ENCODE data around the gene MAN1A1.
A peak's percentile ranks its signal among the peaks of the same experiment; 100 is the strongest.

MAN1A1 gene

GRCh38 chr6:119337762-119338161 is 11.8 kb downstream of the MAN1A1 start:
- Histone ChIP-seq H2AFZ (ENCODE audit: low read depth) (no peak overlapping the region), H3K36me3 (ENCODE audit: insufficient read depth) (no peaks in the 10 kb centered on the region; the same call in 1 of the 2 replicates), H3K4me3 (IDR thresholded peaks at IDR 0.05; ENCODE audit: insufficient read depth, low read depth, low read length) (no peak overlapping the region), H3K4me2 (no peak overlapping the region), H3K27ac (no peak overlapping the region), H3K79me2 (ENCODE audit: insufficient read depth, low read depth) (peaks cover 79% of the 10 kb centered on the region; the same call in 1 of the 2 replicates), H3K27me3 (ENCODE audit: insufficient read depth, low read depth) (no peaks in the 10 kb centered on the region), H3K9ac (no peak overlapping the region), H4K20me1 (ENCODE audit: insufficient read depth) (no peaks in the 10 kb centered on the region), H3K4me1 (ENCODE audit: low read depth, poor library complexity, severe bottlenecking) (peaks cover 30% of the 10 kb centered on the region)
- TF ChIP-seq, protein P1, sequence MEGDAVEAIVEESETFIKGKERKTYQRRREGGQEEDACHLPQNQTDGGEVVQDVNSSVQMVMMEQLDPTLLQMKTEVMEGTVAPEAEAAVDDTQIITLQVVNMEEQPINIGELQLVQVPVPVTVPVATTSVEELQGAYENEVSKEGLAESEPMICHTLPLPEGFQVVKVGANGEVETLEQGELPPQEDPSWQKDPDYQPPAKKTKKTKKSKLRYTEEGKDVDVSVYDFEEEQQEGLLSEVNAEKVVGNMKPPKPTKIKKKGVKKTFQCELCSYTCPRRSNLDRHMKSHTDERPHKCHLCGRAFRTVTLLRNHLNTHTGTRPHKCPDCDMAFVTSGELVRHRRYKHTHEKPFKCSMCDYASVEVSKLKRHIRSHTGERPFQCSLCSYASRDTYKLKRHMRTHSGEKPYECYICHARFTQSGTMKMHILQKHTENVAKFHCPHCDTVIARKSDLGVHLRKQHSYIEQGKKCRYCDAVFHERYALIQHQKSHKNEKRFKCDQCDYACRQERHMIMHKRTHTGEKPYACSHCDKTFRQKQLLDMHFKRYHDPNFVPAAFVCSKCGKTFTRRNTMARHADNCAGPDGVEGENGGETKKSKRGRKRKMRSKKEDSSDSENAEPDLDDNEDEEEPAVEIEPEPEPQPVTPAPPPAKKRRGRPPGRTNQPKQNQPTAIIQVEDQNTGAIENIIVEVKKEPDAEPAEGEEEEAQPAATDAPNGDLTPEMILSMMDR (conservative IDR thresholded peaks at IDR 0.05; ENCODE audit: low read depth, low read length) = no peak

DNA sequence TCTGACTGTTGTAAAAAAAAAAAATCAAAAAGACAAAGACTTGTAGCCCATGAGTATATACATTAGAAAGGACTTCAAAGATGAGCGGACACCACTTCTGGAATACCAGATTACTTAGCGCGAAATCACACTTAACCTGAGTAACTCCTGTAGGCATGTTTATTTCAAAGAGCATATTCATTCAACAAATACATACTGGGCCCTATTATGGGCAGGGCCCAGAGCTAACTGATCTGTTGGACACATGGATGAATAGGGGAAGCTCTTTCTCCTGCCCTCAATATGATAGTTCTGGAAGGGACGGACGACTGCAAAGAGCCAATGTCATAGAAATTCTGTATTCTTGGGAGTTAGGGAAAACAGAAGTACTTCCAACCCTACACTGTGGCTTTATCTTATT is 12.3 kb downstream of the MAN1A1 start:
- TF ChIP-seq, protein P1 (conservative IDR thresholded peaks at IDR 0.05; ENCODE audit: low read depth, low read length) = no peak
- Histone ChIP-seq H3K9ac (no peak overlapping the region), H3K79me2 (ENCODE audit: insufficient read depth, low read depth) (peaks cover 78% of the 10 kb centered on the region; the same call in 1 of the 2 replicates), H3K36me3 (ENCODE audit: insufficient read depth) (no peaks in the 10 kb centered on the region; the same call in 1 of the 2 replicates), H4K20me1 (ENCODE audit: insufficient read depth) (no peaks in the 10 kb centered on the region), H2AFZ (ENCODE audit: low read depth) (no peak overlapping the region), H3K4me1 (ENCODE audit: low read depth, poor library complexity, severe bottlenecking) (peaks cover 30% of the 10 kb centered on the region), H3K4me3 (IDR thresholded peaks at IDR 0.05; ENCODE audit: insufficient read depth, low read depth, low read length) (no peak overlapping the region), H3K4me2 (no peak overlapping the region; the same call in 1 of the 2 replicates), H3K27ac (no peak overlapping the region), H3K27me3 (ENCODE audit: insufficient read depth, low read depth) (no peaks in the 10 kb centered on the region)

GRCh38 chr6:119334535-119335264 is 14.9 kb downstream of the MAN1A1 start:
- Histone ChIP-seq H3K4me3 (IDR thresholded peaks at IDR 0.05; ENCODE audit: insufficient read depth, low read depth, low read length) (no peak overlapping the region), H3K36me3 (ENCODE audit: insufficient read depth) (no peaks in the 10 kb centered on the region), H2AFZ (ENCODE audit: low read depth) (no peak overlapping the region), H3K4me1 (ENCODE audit: low read depth, poor library complexity, severe bottlenecking) (peaks cover 27% of the 10 kb centered on the region), H3K79me2 (ENCODE audit: insufficient read depth, low read depth) (peaks cover 61% of the 10 kb centered on the region; the same call in 1 of the 2 replicates), H3K27ac (no peak overlapping the region), H3K9ac (no peak overlapping the region), H3K4me2 (no peak overlapping the region), H3K27me3 (ENCODE audit: insufficient read depth, low read depth) (no peaks in the 10 kb centered on the region), H4K20me1 (ENCODE audit: insufficient read depth) (no peaks in the 10 kb centered on the region)
- TF ChIP-seq, protein P1 (conservative IDR thresholded peaks at IDR 0.05; ENCODE audit: low read depth, low read length) = no peak

DNA sequence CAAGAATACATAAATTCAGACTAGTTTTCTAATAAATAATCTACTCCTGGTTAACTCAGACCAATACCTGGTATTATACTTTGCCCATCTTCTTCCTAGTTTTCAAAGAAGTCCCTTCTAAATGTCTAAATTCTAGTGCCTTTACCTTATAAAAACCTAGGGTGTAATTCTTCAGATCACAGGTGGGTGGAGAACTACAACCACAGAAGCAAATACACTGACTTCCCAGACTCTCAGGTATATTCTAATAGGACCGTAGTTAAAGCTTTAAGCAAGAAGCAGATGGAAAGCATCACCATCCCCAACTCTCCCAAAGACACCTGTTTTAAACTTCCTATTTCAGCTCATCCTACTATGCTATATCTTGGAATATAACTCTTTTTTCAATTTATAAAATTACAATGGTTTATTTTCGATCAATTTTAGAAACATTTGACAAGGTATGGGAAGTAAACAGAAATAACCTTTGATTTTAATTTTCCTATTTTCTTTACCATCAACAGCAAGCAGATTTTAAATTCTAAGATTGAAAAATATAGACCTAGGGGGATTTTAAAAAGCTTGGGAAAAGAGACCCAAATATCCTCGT is 15.8 kb downstream of the MAN1A1 start:
- Histone ChIP-seq H2AFZ (ENCODE audit: low read depth) (no peak overlapping the region), H3K79me2 (ENCODE audit: insufficient read depth, low read depth) (peaks cover 56% of the 10 kb centered on the region; the same call in 1 of the 2 replicates), H3K9ac (no peak overlapping the region)

More for the DNA sequence above, 15.8 kb downstream of the MAN1A1 start:
- H3K36me3 ChIP-seq (ENCODE audit: insufficient read depth) = no peaks in the 10 kb centered on the region
- H3K27ac ChIP-seq = no peak overlapping the region
- TF ChIP-seq, protein P1 (conservative IDR thresholded peaks at IDR 0.05; ENCODE audit: low read depth, low read length) = peak; percentile 60; the same call in 1 of the 2 replicates
- no peak overlapping the region for H3K4me3 ChIP-seq (IDR thresholded peaks at IDR 0.05; ENCODE audit: insufficient read depth, low read depth, low read length)
- no peaks in the 10 kb centered on the region for H3K27me3 ChIP-seq (ENCODE audit: insufficient read depth, low read depth)
- H4K20me1 ChIP-seq (ENCODE audit: insufficient read depth) = no peaks in the 10 kb centered on the region
- no peak overlapping the region for H3K4me2 ChIP-seq
- H3K4me1 ChIP-seq (ENCODE audit: low read depth, poor library complexity, severe bottlenecking) = peaks cover 27% of the 10 kb centered on the region
